H9 (cell line): ENCODE data around the gene THSD4. TPM values are rescaled to one million over a fixed set of nuclear protein-coding genes. Genes with fewer than 3 reads are reported as not detected.

Experiments
- DNase-seq: peaks from one replicate; pipeline ENCODE4 v3.0.0-alpha.2; 2017
- H2AFZ ChIP-seq: one replicate; pipeline ENCODE4 v1.6.1; 2013; ENCODE audit warnings: mild to moderate bottlenecking, low read length, control low read depth, moderate library complexity
- H2AK5ac ChIP-seq: 2 replicates; pipeline ENCODE4 v1.6.1; 2013; ENCODE audit warnings: low read length, control low read depth, mixed read lengths; ENCODE audit not compliant: insufficient read length
- H2BK120ac ChIP-seq: one replicate; pipeline ENCODE4 v1.6.1; 2013; ENCODE audit warnings: low read depth, mild to moderate bottlenecking, low read length, control low read depth, inconsistent platforms; ENCODE audit not compliant: poor library complexity, severe bottlenecking
- H2BK12ac ChIP-seq: 2 replicates; pipeline ENCODE4 v1.6.1; 2013; ENCODE audit warnings: low read length, control low read depth, mixed read lengths, low read depth; ENCODE audit not compliant: insufficient read length
- H2BK15ac ChIP-seq: 2 replicates; pipeline ENCODE4 v1.6.1; 2013; ENCODE audit warnings: low read depth, low read length, control low read depth
- H2BK20ac ChIP-seq: one replicate; pipeline ENCODE4 v1.6.1; 2013; ENCODE audit warnings: low read depth, mild to moderate bottlenecking, low read length, control low read depth, inconsistent platforms; ENCODE audit not compliant: poor library complexity, severe bottlenecking
- H2BK5ac ChIP-seq: 2 replicates; pipeline ENCODE4 v1.6.1; 2013; ENCODE audit warnings: low read length, control low read depth, mixed read lengths; ENCODE audit not compliant: insufficient read length
- H3K14ac ChIP-seq: 2 replicates; pipeline ENCODE4 v1.6.1; 2013; ENCODE audit warnings: low read length, control low read depth; ENCODE audit not compliant: insufficient read depth
- H3K18ac ChIP-seq: 2 replicates; pipeline ENCODE4 v1.6.1; 2013; ENCODE audit warnings: low read depth, mild to moderate bottlenecking, mixed read lengths, low read length, control low read depth; ENCODE audit not compliant: insufficient read length
- H3K23ac ChIP-seq: 2 replicates; pipeline ENCODE4 v1.6.1; 2013; ENCODE audit warnings: low read length, control low read depth, mixed read lengths, low read depth; ENCODE audit not compliant: insufficient read length
- H3K23me2 ChIP-seq: 2 replicates; pipeline ENCODE4 v1.6.1; 2013; ENCODE audit warnings: low read depth, mild to moderate bottlenecking, mixed read lengths, low read length, control low read depth; ENCODE audit not compliant: insufficient read length, poor library complexity, severe bottlenecking
- H3K27ac ChIP-seq: 2 replicates; pipeline ENCODE4 v1.5.1; 2013; ENCODE audit warnings: low read length, control low read depth, mixed read lengths, low read depth; ENCODE audit not compliant: insufficient read length
- H3K27me3 ChIP-seq: 2 replicates; pipeline ENCODE4 v1.6.1; 2013; ENCODE audit warnings: low read length, control low read depth, inconsistent platforms; ENCODE audit not compliant: insufficient read depth
- H3K4ac ChIP-seq: 2 replicates; pipeline ENCODE4 v1.6.1; 2013; ENCODE audit warnings: low read depth, mild to moderate bottlenecking, control low read depth, inconsistent platforms, low read length, moderate library complexity
- H3K4me1 ChIP-seq: 2 replicates; pipeline ENCODE4 v1.6.1; 2013; ENCODE audit warnings: low read length, control low read depth, inconsistent platforms; ENCODE audit not compliant: insufficient read depth
- H3K4me2 ChIP-seq: 2 replicates; pipeline ENCODE4 v1.6.1; 2013; ENCODE audit warnings: low read length, control low read depth, mixed read lengths; ENCODE audit not compliant: insufficient read length, insufficient read depth
- H3K56ac ChIP-seq: 2 replicates; pipeline ENCODE4 v1.6.1; 2013; ENCODE audit warnings: low read depth, mild to moderate bottlenecking, mixed read lengths, low read length, control low read depth; ENCODE audit not compliant: insufficient read length
- H3K79me1 ChIP-seq: 2 replicates; pipeline ENCODE4 v1.6.1; 2013; ENCODE audit warnings: low read depth, mild to moderate bottlenecking, moderate library complexity, low read length, control low read depth, inconsistent platforms; ENCODE audit not compliant: insufficient read depth, poor library complexity, severe bottlenecking
- H3K79me2 ChIP-seq: 2 replicates; pipeline ENCODE4 v1.6.1; 2013; ENCODE audit warnings: low read length, control low read depth, inconsistent platforms; ENCODE audit not compliant: insufficient read depth
- H3K9ac ChIP-seq: 2 replicates; pipeline ENCODE4 v1.6.1; 2013; ENCODE audit warnings: low read length, control low read depth, mixed read lengths; ENCODE audit not compliant: insufficient read length; ENCODE audit errors: extremely low read depth
- H3K9me3 ChIP-seq: one replicate; pipeline ENCODE4 v1.6.1; 2013; ENCODE audit warnings: low read depth, low read length, inconsistent platforms; ENCODE audit not compliant: control insufficient read depth
- H3T11ph ChIP-seq: one replicate; pipeline ENCODE4 v1.6.1; 2013; ENCODE audit warnings: mild to moderate bottlenecking, low read length, control low read depth, inconsistent platforms
- H4K20me1 ChIP-seq: one replicate; pipeline ENCODE4 v1.6.1; 2013; ENCODE audit not compliant: control insufficient read depth, insufficient read length, insufficient read depth
- H4K5ac ChIP-seq: 2 replicates; pipeline ENCODE4 v1.6.1; 2013; ENCODE audit warnings: low read depth, mild to moderate bottlenecking, mixed read lengths, low read length, control low read depth; ENCODE audit not compliant: insufficient read length
- H4K8ac ChIP-seq: replicated peaks from 2 replicates; pipeline ENCODE4 v1.6.1; 2013; ENCODE audit warnings: low read length, control low read depth, mixed read lengths, low read depth; ENCODE audit not compliant: insufficient read length
- H4K91ac ChIP-seq: 2 replicates; pipeline ENCODE4 v1.6.1; 2013; ENCODE audit warnings: low read depth, mild to moderate bottlenecking, moderate library complexity, mixed read lengths, low read length, control low read depth; ENCODE audit not compliant: insufficient read length
- H3K27ac Mint-ChIP-seq, 3 experiments: 2 replicates in 2 of 3; 3 replicates in 1 of 3; pipeline ENCODE4 v1.8.0; 2020 to 2021; ENCODE audit warnings: mixed read lengths in 3 of 3, mild to moderate bottlenecking in 1 of 3, moderate library complexity in 1 of 3
- H3K27me3 Mint-ChIP-seq: 2 replicates; pipeline ENCODE4 v1.8.0; 2021; ENCODE audit warnings: low read depth, mild to moderate bottlenecking, moderate library complexity, mixed read lengths
- H3K36me3 Mint-ChIP-seq, 3 experiments: 2 replicates in 2 of 3; 3 replicates in 1 of 3; pipeline ENCODE4 v1.8.0; 2020 to 2021; ENCODE audit warnings: low read depth in 3 of 3, mixed read lengths in 3 of 3; ENCODE audit not compliant: insufficient read depth in 1 of 3
- H3K4me1 Mint-ChIP-seq, 2 experiments: 2 replicates each; pipeline ENCODE4 v1.8.0; 2020; ENCODE audit warnings: mixed read lengths in 2 of 2
- H3K4me3 Mint-ChIP-seq, 2 experiments: 2 replicates in 1 of 2; 3 replicates in 1 of 2; pipeline ENCODE4 v1.8.0; 2020 to 2021; ENCODE audit warnings: mild to moderate bottlenecking in 2 of 2, mixed read lengths in 2 of 2, moderate library complexity in 1 of 2
- H3K9me3 Mint-ChIP-seq, 2 experiments: 2 replicates in 1 of 2; 3 replicates in 1 of 2; pipeline ENCODE4 v1.8.0; 2020; ENCODE audit warnings: mild to moderate bottlenecking in 2 of 2, mixed read lengths in 2 of 2, moderate library complexity in 1 of 2
- WGBS: extraction: QIAGEN DNeasy Blood & Tissue Kit; methylation state at CpG from one replicate; pipeline ENCODE4 v1.1.7; 2013; ENCODE audit warnings: missing lambda C conversion rate, low lambda C conversion rate, mixed read lengths; ENCODE audit not compliant: insufficient read length; ENCODE audit errors: extremely low coverage; 5-methylcytosine and 5-hydroxymethylcytosine counted together
- total RNA-seq: library from RNA; stranded (reverse); gene quantifications from 2 replicates; pipeline ENCODE4 v1.2.1, GENCODE V29; 2021
- TF ChIP-seq, protein P1 (sequence below): fragments of 200-600 bp; sonication (generic); conservative IDR thresholded peaks from 3 replicates; pipeline ENCODE4 v1.8.0; 2021; ENCODE audit warnings: antibody characterized with exemption, mild to moderate bottlenecking

The THSD4 gene
- total RNA-seq, 1 experiment from 2014 or later, result 5.5 TPM

DNA sequence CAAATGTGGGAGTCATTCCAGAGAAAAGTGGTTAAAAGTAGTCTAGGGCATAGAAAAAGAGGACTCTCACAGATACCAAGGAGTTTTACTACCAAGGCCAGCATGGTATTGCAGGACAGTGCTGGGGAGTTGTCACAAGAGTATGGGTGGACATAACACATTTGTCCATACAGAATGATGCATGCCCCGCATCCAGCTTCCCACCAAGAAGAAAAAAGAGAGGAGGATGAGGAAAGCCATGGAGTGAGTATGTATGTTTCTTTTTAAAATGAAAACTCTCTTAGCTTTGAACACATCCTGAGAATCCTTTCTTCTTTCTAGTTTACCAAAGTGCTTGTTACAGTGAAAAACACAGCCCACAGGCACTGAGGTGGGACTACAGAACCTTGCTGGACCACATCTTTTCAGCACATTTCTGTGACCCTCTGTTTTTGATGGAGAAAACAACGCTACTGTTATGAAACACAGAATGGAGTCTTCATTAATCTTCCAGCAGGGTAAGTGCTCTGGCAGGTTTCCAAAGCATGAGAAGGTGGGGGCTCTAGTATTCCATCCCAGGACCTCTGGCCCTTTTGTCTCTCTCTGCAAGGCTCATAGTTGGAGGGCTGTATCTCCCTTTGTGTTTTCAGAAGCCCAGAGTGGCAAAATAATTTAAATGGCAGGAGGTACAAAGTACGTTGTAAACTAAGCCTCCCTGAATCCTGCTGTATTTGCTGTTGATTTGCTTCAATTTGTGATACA is 707.8 kb downstream of the THSD4 start:
- Mint-ChIP-seq H3K4me1 (peaks cover 25 to 34% of the 10 kb centered on the region in 2 experiments), H3K36me3 (peaks cover 24 to 38% (median 33%) of the 10 kb centered on the region in 3 experiments), H3K27ac (no peak overlapping the region), H3K27me3 (no peaks in the 10 kb centered on the region), H3K4me3 (no peak overlapping the region), H3K9me3 (peaks cover 8 to 19% of the 10 kb centered on the region in 2 experiments; a peak in 4 of 5 replicates)
- Histone ChIP-seq H3K23ac (no peak overlapping the region), H4K8ac (no peak overlapping the region), H3K4me1 (no peaks in the 10 kb centered on the region), H3K79me2 (no peaks in the 10 kb centered on the region), H3K23me2 (no peaks in the 10 kb centered on the region), H3T11ph (no peak overlapping the region), H2BK120ac (no peak overlapping the region), H3K27ac (no peak overlapping the region), H3K14ac (no peak overlapping the region), H2AFZ (no peak overlapping the region), H4K91ac (no peak overlapping the region), H2AK5ac (no peak overlapping the region), H3K4ac (no peak overlapping the region), H2BK5ac (no peak overlapping the region), H3K18ac (no peak overlapping the region), H2BK15ac (no peak overlapping the region), H3K4me2 (no peak overlapping the region), H3K9ac (no peak overlapping the region), H3K79me1 (no peaks in the 10 kb centered on the region), H3K56ac (no peak overlapping the region), H4K5ac (no peak overlapping the region), H3K9me3 (no peaks in the 10 kb centered on the region), H3K27me3 (no peaks in the 10 kb centered on the region), H2BK20ac (no peak overlapping the region), H4K20me1 (no peaks in the 10 kb centered on the region), H2BK12ac (no peak overlapping the region)
- DNase-seq, result no peak
- WGBS, result no CpG with 5 or more reads among the region's 3 CpGs
- TF ChIP-seq, protein P1, sequence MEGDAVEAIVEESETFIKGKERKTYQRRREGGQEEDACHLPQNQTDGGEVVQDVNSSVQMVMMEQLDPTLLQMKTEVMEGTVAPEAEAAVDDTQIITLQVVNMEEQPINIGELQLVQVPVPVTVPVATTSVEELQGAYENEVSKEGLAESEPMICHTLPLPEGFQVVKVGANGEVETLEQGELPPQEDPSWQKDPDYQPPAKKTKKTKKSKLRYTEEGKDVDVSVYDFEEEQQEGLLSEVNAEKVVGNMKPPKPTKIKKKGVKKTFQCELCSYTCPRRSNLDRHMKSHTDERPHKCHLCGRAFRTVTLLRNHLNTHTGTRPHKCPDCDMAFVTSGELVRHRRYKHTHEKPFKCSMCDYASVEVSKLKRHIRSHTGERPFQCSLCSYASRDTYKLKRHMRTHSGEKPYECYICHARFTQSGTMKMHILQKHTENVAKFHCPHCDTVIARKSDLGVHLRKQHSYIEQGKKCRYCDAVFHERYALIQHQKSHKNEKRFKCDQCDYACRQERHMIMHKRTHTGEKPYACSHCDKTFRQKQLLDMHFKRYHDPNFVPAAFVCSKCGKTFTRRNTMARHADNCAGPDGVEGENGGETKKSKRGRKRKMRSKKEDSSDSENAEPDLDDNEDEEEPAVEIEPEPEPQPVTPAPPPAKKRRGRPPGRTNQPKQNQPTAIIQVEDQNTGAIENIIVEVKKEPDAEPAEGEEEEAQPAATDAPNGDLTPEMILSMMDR, result no peak
